COLO668 (cell line): Measurements from ENCODE around the gene LILRB1.
"Not testable (repeated sequence)": the region's sequence is repeated elsewhere in the genome, so short reads cannot be mapped to it uniquely, and the experiment has no call there.

Experiments
- DNase-seq: peaks from one replicate; lab custom pipeline; 2025; ENCODE audit not compliant: unreplicated experiment; lab: John Stamatoyannopoulos, UW

The LILRB1 gene

DNA sequence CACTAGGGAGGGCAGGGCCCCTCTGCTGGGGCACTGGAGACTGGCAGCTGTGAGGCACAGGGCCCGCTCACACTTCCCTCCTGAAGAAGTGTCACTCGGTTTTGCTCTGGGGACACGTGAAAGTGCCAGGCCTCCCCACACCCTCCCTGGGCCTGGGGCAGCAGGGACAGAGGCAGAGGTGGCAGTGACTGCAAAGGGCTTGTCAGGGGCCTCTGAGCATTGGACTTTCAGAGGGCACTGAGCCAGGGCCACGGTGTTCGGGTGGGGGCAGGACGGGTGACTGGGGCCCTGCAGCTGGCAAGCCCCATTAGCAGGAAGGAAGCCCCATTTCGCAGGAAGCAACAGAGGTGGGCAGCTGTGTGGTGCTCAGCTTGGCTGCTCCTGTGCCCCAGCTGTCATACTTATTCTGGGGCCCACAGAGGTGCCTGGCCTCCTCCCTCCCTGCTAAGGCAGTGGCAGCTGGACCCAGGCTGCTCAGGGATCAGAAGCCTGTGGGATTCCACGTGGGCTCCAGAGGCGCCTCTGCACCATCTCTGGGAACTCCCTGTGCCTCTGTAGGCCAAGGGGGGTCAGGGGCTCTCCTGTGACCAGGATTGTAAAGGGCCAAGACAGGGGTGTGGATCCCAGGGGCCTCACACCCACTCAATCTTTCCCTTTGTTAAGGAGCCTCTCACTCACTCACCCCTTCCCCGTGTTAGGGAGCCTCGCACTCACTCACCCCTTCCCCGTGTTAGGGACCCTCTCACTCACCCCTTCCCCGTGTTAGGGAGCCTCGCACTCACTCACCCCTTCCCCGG is 5.2 kb upstream of the LILRB1 start:
- not testable (repeated sequence) for DNase-seq

GRCh38 chr19:54626757-54627156 is 3.5 kb upstream of the LILRB1 start:
- DNase-seq: no peak

GRCh38 chr19:54627912-54628311 is 2.4 kb upstream of the LILRB1 start:
- not testable (repeated sequence) for DNase-seq

- no peak for DNase-seq
Measured at GRCh38 chr19:54630782-54631181, 498 bp downstream of the LILRB1 start.

- not testable (repeated sequence) for DNase-seq
Measured at GRCh38 chr19:54631489-54632337, 1.4 kb downstream of the LILRB1 start.

DNA sequence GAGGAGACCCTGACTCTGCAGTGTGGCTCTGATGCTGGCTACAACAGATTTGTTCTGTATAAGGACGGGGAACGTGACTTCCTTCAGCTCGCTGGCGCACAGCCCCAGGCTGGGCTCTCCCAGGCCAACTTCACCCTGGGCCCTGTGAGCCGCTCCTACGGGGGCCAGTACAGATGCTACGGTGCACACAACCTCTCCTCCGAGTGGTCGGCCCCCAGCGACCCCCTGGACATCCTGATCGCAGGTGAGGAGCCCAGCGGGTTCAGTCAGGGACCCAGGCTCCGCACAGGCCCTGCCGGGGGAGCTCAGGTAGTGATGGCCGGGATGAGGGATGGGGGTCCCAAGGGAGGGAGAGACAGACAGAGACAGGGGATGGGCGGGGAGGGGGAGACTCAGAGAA is 2.2 kb downstream of the LILRB1 start:
- not testable (repeated sequence) for DNase-seq

- DNase-seq: no peak
Measured at GRCh38 chr19:54633401-54633800, 3.1 kb downstream of the LILRB1 start.

GRCh38 chr19:54636081-54636480 is 5.8 kb downstream of the LILRB1 start:
- not testable (repeated sequence) for DNase-seq

GRCh38 chr19:54638683-54639082 is 8.4 kb downstream of the LILRB1 start:
- DNase-seq: no peak

- DNase-seq: not testable (repeated sequence)
Measured at GRCh38 chr19:54642953-54643352, 12.7 kb downstream of the LILRB1 start.

DNA sequence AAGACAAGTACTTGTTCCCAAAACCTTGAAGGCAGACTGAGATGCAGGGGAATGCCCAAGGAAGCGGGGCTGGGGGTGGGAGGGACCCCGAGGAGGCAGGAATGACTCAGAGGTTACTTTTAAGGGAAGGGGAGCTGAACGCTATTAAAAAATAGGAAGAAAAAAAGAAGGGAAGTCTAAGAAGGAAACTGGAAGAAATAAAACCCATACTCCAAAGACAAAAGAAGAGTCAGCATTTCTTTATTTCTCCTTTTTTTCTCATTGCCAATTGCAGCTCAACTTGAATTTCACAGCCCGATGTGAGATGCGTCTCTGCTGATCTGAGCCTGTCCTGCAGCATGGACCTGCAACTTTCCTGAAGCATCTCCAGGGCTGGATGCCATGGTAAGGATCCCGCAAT is 13.3 kb downstream of the LILRB1 start:
- DNase-seq: not testable (repeated sequence)

DNA sequence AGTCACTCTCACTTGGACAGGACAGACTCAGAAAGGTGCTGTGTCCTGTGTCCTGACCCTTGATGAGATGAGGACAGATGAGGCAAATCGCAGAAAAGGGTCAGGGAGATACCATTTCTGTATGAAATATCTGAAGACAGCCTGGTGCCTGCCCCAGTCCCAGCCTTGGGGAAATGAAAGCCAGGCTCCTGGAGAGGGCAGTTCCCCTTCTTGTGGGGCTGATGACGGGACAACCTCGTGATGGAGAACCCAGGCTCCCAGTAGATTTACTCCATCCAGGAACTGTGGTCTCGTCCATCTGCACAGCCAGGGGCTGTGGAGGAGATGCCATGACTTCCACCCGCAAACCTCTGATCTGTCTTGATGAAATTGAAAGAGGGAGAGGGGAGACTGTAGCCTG is 13.8 kb downstream of the LILRB1 start:
- no peak for DNase-seq

GRCh38 chr19:54646331-54646841 is 16.1 kb downstream of the LILRB1 start:
- DNase-seq: no peak

DNA sequence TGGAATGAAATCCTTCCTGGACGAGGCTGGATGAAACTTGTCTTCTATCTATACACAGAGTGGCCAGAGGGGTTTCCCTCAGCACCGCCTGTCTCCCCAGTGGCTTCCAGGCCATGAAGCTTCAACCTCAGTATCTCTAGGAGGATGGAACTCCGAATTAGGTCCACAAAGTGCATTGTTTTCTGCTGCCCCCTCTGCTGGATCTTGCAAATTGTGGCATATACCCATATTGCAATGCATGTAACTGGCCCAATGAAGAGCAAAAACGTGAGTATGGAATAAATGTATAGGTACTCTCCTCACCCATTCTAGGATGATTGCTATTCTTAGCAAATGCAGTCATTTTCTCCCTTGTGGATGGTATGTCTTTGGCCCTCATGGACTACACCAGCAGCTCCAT is 17.8 kb downstream of the LILRB1 start:
- no peak for DNase-seq

- DNase-seq: no peak
Measured at GRCh38 chr19:54650108-54650655, 19.9 kb downstream of the LILRB1 start.

GRCh38 chr19:54653181-54653809 is 23.0 kb downstream of the LILRB1 start:
- no peak for DNase-seq

GRCh38 chr19:54654447-54655321 is 24.4 kb downstream of the LILRB1 start:
- DNase-seq: no peak

DNA sequence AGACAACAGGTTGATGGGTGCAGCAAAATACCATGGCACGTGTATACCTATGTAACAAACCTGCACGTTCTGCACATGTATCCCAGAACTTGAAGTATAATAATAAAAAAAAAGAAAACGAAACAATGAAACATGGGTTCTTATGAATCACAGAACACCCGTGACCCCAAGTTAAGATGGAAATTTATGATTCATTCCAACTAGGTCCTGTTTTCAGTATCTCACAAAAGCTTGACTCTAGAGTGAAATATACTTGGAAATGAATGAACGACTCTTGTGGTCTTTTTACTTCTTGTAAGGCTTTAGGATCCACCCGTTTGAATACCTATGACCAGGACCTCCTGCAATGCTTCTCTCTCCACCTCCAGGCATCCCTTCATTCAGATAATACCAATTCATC is 29.0 kb downstream of the LILRB1 start:
- DNase-seq: no peak

DNA sequence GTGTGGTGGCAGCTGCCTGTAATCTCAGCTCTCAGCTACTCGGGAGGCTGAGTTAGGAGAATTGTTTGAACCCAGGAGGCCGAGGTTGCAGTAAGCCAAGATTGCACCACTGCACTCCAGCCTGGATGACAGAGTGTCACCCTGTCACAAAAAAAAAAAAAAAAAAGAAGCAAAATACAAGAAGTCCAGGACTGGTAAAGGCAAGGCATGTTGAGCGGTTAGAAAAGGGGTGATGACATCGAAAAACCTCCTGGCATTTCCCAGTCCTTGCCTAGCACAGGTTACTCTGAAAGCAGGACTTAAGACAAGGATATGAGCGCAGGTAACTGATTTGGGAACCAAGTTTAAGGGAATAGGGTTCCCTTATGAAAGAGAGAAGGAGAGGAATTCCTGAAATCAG is 30.0 kb downstream of the LILRB1 start:
- no peak for DNase-seq

DNA sequence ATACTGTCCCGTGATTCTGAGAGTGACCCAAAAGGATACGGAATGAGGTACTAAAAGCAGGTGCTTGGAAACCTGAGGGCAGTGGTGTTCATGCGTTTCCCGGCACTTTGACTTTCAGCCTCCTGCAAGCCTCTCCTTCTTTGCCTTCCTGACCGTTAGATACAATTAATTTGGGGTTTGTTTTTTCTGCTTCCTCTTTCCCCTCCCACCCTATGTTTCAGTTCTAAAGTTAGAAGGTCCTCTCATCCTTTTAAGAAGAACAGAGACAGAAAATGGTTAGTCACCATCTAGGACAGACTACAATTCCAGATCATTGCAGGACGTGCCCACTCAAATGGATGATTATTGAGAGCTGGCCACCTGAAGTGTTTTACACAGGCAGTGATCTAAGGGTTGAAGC is 30.7 kb downstream of the LILRB1 start:
- DNase-seq: no peak
